Measurements from ENCODE around the gene SIX6.
"Not testable (repeated sequence)": the region's sequence is repeated elsewhere in the genome, so short reads cannot be mapped to it uniquely, and the experiment has no call there.

The SIX6 gene

GRCh38 chr14:60508707-60509437 is at the start of gene SIX6:
Gene SIX6, plus strand, starts transcription at chr14:60509146. Its CDS starts 253 bp downstream, at chr14:60509399.
- DNase-seq = peak; percentile 85 to 95

GRCh38 chr14:60480248-60480647 is 28.7 kb upstream of the SIX6 start:
- not testable (repeated sequence) for DNase-seq

DNA sequence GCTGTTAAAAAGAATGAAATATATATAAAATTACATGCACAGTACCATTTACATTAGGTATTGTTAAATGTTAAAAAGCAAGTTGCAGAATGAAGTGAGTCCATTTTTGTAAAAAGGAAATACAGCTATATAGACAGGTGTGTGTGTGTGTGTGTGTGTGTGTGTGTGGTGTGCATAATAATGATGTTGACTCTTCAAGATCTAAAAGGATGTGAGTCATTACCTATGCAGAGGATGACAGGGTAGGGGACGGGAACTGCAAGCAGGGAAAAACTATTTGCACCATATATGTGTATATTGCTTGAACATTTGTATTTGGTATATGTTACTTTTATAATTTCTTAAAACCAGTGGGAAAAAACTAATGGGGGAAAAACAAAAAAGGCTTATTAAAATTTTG is 26.2 kb upstream of the SIX6 start:
- no peak for DNase-seq

DNA sequence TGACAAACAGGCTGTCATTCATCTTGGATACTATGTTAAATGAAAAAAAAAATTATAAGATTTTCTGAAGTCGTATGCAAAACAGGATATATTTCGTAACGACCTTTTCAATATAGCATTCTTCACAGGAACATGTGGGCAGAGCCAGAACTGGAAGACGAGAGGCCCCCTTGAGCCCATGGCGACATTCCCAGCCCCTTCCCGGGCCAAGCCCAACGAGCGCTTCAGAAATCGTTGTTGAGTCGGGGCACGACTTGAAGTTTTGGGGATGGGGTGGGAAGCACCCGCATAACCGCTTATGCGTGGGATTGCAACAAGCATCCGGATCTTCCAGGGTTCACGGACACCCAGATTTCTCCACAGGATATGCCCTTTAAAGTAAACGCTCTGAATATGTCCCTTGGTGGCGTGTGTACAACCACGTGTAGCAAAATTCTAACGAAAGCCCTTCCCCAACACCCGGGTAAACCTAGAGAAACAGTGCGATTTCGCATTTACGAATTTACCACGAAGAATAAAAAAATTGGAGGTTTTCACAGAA is 23.8 kb upstream of the SIX6 start:
- DNase-seq = peak in 1 of 2 experiments; percentile 38

- DNase-seq = peak; percentile 81 to 90
Measured at GRCh38 chr14:60485598-60486251, 23.2 kb upstream of the SIX6 start, which contains the start of gene C14orf39. Gene C14orf39, minus strand, starts transcription at chr14:60486063. Its CDS starts 985 bp downstream, at chr14:60485078.

GRCh38 chr14:60487211-60487610 is 21.7 kb upstream of the SIX6 start:
- no peak for DNase-seq

DNA sequence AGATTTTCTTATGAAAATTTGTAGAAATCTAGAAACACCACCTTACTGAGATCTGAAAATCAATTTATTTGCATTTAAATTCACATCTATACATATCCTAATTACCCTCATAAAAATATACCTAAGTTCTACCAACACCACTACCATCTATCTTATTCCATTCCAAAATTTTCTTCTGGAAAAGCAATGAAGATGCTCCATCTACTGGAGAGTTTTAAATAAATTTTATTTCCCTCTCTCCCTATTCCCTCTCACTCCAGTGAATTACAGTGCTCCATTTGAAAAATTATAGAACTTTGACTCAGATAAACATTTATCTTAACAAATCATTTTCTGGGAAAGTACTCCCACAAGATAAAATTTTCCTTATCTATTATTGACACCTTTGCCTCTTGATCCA is 20.8 kb upstream of the SIX6 start:
- DNase-seq = peak in 1 of 2 experiments; percentile 26

GRCh38 chr14:60490270-60490669 is 18.7 kb upstream of the SIX6 start:
- no peak for DNase-seq

DNA sequence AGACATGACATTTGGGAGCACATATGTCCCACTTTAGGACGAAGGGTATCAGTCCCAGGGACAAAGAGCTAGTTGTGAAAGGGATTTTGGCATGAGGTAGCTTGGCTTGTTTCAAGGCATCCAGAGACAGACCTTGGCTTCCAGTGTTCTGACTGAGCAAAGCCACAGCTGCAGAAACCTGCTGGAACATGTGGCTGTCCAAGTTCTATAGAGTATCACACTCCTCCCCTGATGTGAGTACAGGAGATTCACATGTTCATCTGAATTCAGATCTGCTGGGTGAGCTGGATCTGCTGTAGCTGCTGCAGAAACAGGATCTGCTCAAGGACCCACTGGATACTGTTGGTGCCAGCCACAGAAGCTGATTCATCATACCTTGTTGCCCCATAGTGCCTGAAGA is 13.0 kb upstream of the SIX6 start:
- DNase-seq = no peak

DNA sequence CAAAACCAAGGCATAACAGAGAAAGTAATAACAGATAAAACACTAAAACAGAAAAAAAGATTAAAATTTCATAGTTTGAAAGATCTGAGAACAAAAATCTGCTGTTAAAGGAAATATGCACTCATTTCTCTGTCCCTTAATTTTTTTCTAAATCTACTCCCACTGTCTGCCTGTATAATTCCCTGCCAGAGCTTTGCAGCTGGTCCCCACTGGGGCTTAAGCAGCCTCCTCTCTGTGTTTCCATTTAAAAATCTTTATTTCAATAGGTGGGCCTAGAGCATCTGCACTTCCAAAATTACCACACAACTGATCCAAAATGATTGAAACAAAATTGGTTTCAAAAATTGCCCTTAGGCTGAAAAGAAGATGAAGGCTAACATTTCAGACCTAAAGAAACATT is 6.4 kb upstream of the SIX6 start:
- no peak for DNase-seq

DNA sequence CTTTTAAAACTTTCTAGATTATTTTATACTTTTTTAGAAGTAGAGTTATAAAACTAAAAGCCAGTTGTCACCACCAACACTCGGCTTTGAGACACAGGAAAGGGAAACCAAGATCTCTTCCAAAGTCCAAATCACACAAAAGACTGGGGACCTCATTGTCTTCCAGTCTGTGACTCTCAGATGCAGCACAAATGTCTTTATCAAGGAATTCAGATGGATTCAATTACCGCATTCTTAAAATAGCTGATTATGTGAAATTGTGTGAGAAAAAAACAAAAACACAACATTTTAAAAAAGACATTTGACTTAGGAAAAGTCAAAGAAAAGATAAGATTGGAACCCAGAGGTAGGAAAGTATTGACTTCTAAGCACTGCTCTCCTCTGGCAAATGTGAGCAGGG is 3.5 kb upstream of the SIX6 start:
- DNase-seq = no peak

DNA sequence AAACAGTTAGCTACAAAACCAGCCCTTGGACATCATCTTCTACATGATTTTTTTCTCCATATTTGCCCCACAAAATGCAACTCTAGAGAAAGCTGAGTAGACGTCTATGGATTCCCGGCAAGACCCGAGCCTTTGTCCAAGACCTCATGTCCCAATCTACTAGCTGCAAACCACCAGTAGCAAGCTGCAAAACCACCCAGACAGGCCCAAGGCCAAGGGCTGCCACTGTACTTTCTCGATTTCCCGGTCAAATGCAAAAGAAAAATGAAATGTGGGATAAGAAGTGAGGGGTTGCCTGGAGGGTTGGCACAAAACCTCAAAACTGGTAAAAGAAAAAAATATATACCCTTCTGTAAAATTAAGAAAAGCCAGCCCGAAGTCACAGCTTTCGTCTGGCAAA is 2.9 kb upstream of the SIX6 start:
- no peak for DNase-seq

DNA sequence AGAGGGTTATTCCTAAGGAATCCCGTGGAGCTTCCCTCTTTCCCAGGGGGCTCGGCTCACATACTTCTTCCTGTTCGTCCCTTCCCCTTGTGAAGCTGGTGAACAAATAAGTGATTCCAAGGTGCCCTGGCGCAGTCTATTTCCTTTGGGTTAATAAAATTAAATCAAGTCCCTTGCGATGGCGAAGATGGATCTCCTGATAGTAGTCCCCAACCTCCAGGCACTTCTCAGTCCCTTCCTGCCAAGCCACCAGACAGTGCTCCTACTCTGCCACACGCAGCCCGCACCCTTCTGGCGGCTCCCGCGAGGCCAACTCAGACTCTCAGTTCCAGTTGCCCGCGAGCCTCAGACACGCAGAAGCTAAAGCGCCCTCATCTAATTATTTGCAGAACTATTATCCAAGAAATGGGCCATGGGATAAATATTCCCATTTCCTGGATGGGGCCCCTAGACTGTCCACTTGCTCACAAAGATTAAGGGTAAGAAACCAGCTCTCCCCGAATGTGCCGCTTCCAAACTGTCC is 2.4 kb upstream of the SIX6 start:
- DNase-seq = no peak

GRCh38 chr14:60506985-60507829 is 1.7 kb upstream of the SIX6 start:
- no peak for DNase-seq

- DNase-seq = peak in 1 of 2 experiments; percentile 48
Measured at GRCh38 chr14:60508363-60508706, 611 bp upstream of the SIX6 start.

- DNase-seq = peak; percentile 74 to 86
Measured at GRCh38 chr14:60509438-60510253, 700 bp downstream of the SIX6 start.

GRCh38 chr14:60510254-60510950 is 1.5 kb downstream of the SIX6 start:
- no peak for DNase-seq

DNA sequence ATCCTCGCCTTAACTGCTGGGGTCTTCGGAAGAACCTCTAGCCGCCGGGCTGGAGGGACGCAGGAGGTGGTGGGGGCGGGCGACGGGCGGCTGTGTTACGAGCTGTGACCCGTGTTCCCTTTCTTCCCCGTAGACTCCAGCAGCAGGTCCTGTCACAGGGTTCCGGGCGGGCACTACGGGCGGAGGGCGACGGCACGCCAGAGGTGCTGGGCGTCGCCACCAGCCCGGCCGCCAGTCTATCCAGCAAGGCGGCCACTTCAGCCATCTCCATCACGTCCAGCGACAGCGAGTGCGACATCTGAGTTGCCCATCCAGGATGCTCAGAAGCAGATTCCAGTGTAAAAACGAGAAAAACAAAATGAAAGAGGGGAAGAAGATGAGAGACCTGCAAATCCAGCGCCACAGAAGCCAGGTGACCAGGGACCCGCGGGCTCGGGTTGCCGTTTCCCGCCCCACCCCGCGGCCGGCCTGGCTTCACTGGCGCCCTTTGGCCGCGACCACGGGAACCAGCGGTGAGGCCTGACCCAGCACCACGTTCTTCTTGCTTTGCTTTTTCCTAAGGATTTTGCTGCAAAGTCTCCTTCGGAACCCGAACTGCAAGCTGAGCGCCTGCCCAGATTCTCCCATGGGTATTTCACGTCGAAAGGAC is 2.1 kb downstream of the SIX6 start:
- DNase-seq = no peak

DNA sequence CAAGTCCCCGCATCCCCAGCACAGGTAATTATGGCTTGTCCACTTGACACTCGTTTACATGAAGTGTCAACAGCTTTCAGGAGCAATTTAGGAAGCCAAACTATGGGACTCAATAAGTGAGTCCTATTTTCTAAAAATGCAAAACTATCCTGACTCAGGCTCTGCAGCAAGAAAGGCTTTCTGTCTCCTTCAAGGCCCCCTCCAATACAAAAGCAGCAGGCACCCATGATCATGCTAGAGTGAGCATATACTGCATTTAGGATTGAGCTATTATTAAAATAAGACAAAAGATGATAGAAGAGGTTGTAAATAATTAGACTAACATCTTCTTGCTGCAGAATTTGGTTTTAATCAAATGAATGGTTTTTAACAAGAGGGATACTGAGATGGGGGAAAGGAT is 3.2 kb downstream of the SIX6 start:
- DNase-seq = no peak

GRCh38 chr14:60512973-60513571 is 4.1 kb downstream of the SIX6 start:
- DNase-seq = peak in 1 of 2 experiments; percentile 13

DNA sequence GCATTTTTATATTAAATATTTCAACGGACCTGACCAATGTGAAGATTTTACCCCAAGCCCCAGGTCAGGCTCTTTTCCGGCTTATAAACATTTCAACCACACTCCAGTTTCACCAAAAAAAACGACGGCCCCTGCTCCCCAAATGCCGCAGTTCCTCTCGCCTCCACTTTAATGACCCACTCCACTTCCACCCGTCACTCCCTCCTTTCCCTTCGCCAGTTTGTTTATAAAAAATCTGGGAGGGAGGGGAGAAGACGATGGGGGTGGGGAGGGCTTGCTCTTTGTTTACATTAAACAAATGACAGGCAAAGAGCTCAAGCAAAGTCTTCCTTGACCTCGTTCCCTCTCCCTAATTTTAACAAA is 5.4 kb downstream of the SIX6 start:
- DNase-seq = peak; percentile 64 to 68
